Astrocyte (in vitro differentiated cells and primary cell): ENCODE data around the gene SCYGR1.

Experiments
- EZH2 ChIP-seq: IDR thresholded peaks from 2 replicates; pipeline ENCODE4 v1.6.1; 2012; ENCODE audit warnings: mild to moderate bottlenecking, low read length, inconsistent platforms; ENCODE audit not compliant: insufficient read depth
- TF ChIP-seq, protein P1 (sequence below): IDR thresholded peaks from 2 replicates; pipeline ENCODE4 v1.5.1; 2011; ENCODE audit warnings: low read depth, mild to moderate bottlenecking, inconsistent platforms, low read length, moderate library complexity; ENCODE audit not compliant: insufficient read depth

DNA sequence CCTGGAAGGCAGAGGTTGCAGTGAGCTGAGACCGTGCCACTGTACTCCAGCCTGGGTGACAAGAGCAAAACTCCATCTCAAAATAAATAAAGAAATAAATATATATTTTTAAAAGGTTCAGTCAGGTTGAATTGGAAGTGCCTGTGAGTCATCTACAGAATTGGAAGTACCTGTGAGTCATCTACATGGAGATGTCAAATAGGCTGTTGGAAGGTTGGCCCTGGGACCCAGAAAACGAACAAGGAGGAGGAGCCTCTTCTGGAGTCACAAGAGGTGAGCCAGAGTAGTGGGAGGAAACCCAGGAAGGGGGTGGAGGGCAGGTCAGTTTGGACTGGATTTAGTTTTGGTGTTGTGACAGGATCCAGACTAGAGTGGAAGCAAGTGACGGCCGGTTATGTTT is 15.2 kb upstream of the SCYGR1 start:
- no peak for TF ChIP-seq EZH2
- TF ChIP-seq, protein P1, sequence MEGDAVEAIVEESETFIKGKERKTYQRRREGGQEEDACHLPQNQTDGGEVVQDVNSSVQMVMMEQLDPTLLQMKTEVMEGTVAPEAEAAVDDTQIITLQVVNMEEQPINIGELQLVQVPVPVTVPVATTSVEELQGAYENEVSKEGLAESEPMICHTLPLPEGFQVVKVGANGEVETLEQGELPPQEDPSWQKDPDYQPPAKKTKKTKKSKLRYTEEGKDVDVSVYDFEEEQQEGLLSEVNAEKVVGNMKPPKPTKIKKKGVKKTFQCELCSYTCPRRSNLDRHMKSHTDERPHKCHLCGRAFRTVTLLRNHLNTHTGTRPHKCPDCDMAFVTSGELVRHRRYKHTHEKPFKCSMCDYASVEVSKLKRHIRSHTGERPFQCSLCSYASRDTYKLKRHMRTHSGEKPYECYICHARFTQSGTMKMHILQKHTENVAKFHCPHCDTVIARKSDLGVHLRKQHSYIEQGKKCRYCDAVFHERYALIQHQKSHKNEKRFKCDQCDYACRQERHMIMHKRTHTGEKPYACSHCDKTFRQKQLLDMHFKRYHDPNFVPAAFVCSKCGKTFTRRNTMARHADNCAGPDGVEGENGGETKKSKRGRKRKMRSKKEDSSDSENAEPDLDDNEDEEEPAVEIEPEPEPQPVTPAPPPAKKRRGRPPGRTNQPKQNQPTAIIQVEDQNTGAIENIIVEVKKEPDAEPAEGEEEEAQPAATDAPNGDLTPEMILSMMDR = no peak
